Measurements from ENCODE around the gene POLR2C.

Gene POLR2C

DNA sequence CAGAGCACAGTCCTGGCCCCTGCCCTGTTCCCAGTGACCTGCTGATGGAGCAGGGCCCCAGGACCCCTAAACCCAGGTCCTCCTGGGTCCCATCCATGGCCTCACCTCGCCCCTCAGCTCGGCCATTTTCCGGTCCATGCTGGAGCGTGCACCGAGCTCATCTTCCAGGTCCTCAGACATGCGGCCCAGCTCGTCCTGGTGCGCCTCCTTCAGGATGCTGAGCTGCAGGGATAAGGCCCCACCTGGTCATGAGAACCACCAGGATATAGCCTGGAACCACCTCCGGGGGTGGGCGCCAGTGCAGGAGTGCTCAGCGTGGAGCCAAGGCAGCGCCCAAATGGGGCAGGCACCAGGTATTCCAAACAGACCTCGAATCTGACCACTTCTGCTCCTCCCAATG, 56.0 kb downstream of the POLR2C start:
- H3K9me3 Mint-ChIP-seq: no peaks in the 10 kb centered on the region
- peaks cover 7% of the 10 kb centered on the region for H3K4me1 Mint-ChIP-seq
- no peak overlapping the region for H3K27ac Mint-ChIP-seq
- no peaks in the 10 kb centered on the region for H3K27me3 Mint-ChIP-seq
- no peak for DNase-seq
- CTCF ChIA-PET: interaction anchor here (1.4 to 5.3 kb wide), 15 partner anchors 10 to 218 kb away, joined by 3 to 94 read pairs (median 14); partner anchors contain the start of genes ADGRG5, DOK4 and POLR2C
- H3K36me3 Mint-ChIP-seq: peaks cover 3% of the 10 kb centered on the region
- no peak overlapping the region for H3K4me3 Mint-ChIP-seq

GRCh38 chr16:57518922-57519321, 56.4 kb downstream of the POLR2C start:
- H3K4me3 Mint-ChIP-seq: no peak overlapping the region
- CTCF ChIA-PET: interaction anchor here (1.4 to 5.3 kb wide), 16 partner anchors 11 to 218 kb away, joined by 3 to 94 read pairs (median 14); partner anchors contain the start of genes ADGRG5, DOK4 and POLR2C

DNA sequence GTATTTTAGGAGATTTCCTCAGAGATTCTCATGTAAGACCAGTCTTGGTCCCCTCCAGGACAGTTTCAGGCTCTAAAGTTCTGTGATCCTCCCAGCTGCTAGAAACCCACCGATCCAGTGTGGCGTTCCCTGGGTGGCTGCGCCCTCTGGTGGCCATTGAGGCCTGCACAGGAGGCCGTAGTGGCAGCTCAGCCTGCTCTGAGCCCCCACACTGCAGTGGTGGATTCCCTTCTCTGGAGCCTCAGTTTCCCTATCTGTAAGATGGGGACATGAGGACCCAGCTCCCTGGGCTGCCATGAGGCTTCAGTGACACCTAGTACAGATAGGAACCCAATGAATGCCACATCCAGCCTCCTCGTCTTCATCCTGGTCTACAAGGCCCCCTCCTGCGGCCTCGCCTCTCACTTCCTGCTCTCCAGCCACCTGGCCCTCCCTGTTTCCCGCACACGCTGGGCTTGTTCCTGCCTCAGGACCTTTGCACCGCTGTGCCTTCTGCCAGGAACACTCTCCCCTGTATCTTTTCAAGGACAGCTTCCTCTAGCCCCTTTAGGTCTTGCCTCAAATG, 57.4 kb downstream of the POLR2C start:
- H3K36me3 Mint-ChIP-seq: peaks cover 3% of the 10 kb centered on the region

More at GRCh38 chr16:57518922-57519321, 56.4 kb downstream of the POLR2C start:
- Mint-ChIP-seq H3K36me3 (peaks cover 3% of the 10 kb centered on the region), H3K27me3 (no peaks in the 10 kb centered on the region), H3K4me1 (peaks cover 7% of the 10 kb centered on the region), H3K27ac (no peak overlapping the region), H3K9me3 (no peaks in the 10 kb centered on the region)
- DNase-seq: no peak

More for the DNA sequence above, 57.4 kb downstream of the POLR2C start:
- Mint-ChIP-seq H3K9me3 (no peaks in the 10 kb centered on the region), H3K4me1 (peaks cover 7% of the 10 kb centered on the region), H3K27me3 (no peaks in the 10 kb centered on the region), H3K27ac (no peak overlapping the region), H3K4me3 (no peak overlapping the region)
- CTCF ChIA-PET: interaction anchor here (0.6 to 5.3 kb wide), 30 partner anchors 8 to 343 kb away, joined by 3 to 94 read pairs (median 8); partner anchors contain the start of genes ADGRG5, CCDC102A, CIAPIN1 and COQ9
- DNase-seq: peak; percentile 86

Measured in activated naive CD4-positive, alpha-beta T cell treated with anti-CD3 and anti-CD28 coated beads, Interleukin-2, amount 10 ng/mL, durations not matched to agents 7 days and 5 days (primary cell).